H9 (cell line): ENCODE measurements around the gene DCLRE1B. TPM values are rescaled to one million over a fixed set of nuclear protein-coding genes. Genes with fewer than 3 reads are reported as not detected.

Source experiments
- DNase-seq: peaks from one replicate; pipeline ENCODE4 v3.0.0-alpha.2; 2017
- H2AFZ ChIP-seq: one replicate; pipeline ENCODE4 v1.6.1; 2013; ENCODE audit warnings: mild to moderate bottlenecking, low read length, control low read depth, moderate library complexity
- H2AK5ac ChIP-seq: 2 replicates; pipeline ENCODE4 v1.6.1; 2013; ENCODE audit warnings: low read length, control low read depth, mixed read lengths; ENCODE audit not compliant: insufficient read length
- H2BK120ac ChIP-seq: one replicate; pipeline ENCODE4 v1.6.1; 2013; ENCODE audit warnings: low read depth, mild to moderate bottlenecking, low read length, control low read depth, inconsistent platforms; ENCODE audit not compliant: poor library complexity, severe bottlenecking
- H2BK12ac ChIP-seq: 2 replicates; pipeline ENCODE4 v1.6.1; 2013; ENCODE audit warnings: low read length, control low read depth, mixed read lengths, low read depth; ENCODE audit not compliant: insufficient read length
- H2BK15ac ChIP-seq: 2 replicates; pipeline ENCODE4 v1.6.1; 2013; ENCODE audit warnings: low read depth, low read length, control low read depth
- H2BK20ac ChIP-seq: one replicate; pipeline ENCODE4 v1.6.1; 2013; ENCODE audit warnings: low read depth, mild to moderate bottlenecking, low read length, control low read depth, inconsistent platforms; ENCODE audit not compliant: poor library complexity, severe bottlenecking
- H2BK5ac ChIP-seq: 2 replicates; pipeline ENCODE4 v1.6.1; 2013; ENCODE audit warnings: low read length, control low read depth, mixed read lengths; ENCODE audit not compliant: insufficient read length
- H3K14ac ChIP-seq: 2 replicates; pipeline ENCODE4 v1.6.1; 2013; ENCODE audit warnings: low read length, control low read depth; ENCODE audit not compliant: insufficient read depth
- H3K18ac ChIP-seq: 2 replicates; pipeline ENCODE4 v1.6.1; 2013; ENCODE audit warnings: low read depth, mild to moderate bottlenecking, mixed read lengths, low read length, control low read depth; ENCODE audit not compliant: insufficient read length
- H3K23ac ChIP-seq: 2 replicates; pipeline ENCODE4 v1.6.1; 2013; ENCODE audit warnings: low read length, control low read depth, mixed read lengths, low read depth; ENCODE audit not compliant: insufficient read length
- H3K23me2 ChIP-seq: 2 replicates; pipeline ENCODE4 v1.6.1; 2013; ENCODE audit warnings: low read depth, mild to moderate bottlenecking, mixed read lengths, low read length, control low read depth; ENCODE audit not compliant: insufficient read length, poor library complexity, severe bottlenecking
- H3K27ac ChIP-seq: 2 replicates; pipeline ENCODE4 v1.5.1; 2013; ENCODE audit warnings: low read length, control low read depth, mixed read lengths, low read depth; ENCODE audit not compliant: insufficient read length
- H3K27me3 ChIP-seq: 2 replicates; pipeline ENCODE4 v1.6.1; 2013; ENCODE audit warnings: low read length, control low read depth, inconsistent platforms; ENCODE audit not compliant: insufficient read depth
- H3K4ac ChIP-seq: 2 replicates; pipeline ENCODE4 v1.6.1; 2013; ENCODE audit warnings: low read depth, mild to moderate bottlenecking, control low read depth, inconsistent platforms, low read length, moderate library complexity
- H3K4me1 ChIP-seq: 2 replicates; pipeline ENCODE4 v1.6.1; 2013; ENCODE audit warnings: low read length, control low read depth, inconsistent platforms; ENCODE audit not compliant: insufficient read depth
- H3K4me2 ChIP-seq: 2 replicates; pipeline ENCODE4 v1.6.1; 2013; ENCODE audit warnings: low read length, control low read depth, mixed read lengths; ENCODE audit not compliant: insufficient read length, insufficient read depth
- H3K56ac ChIP-seq: 2 replicates; pipeline ENCODE4 v1.6.1; 2013; ENCODE audit warnings: low read depth, mild to moderate bottlenecking, mixed read lengths, low read length, control low read depth; ENCODE audit not compliant: insufficient read length
- H3K79me1 ChIP-seq: 2 replicates; pipeline ENCODE4 v1.6.1; 2013; ENCODE audit warnings: low read depth, mild to moderate bottlenecking, moderate library complexity, low read length, control low read depth, inconsistent platforms; ENCODE audit not compliant: insufficient read depth, poor library complexity, severe bottlenecking
- H3K79me2 ChIP-seq: 2 replicates; pipeline ENCODE4 v1.6.1; 2013; ENCODE audit warnings: low read length, control low read depth, inconsistent platforms; ENCODE audit not compliant: insufficient read depth
- H3K9ac ChIP-seq: 2 replicates; pipeline ENCODE4 v1.6.1; 2013; ENCODE audit warnings: low read length, control low read depth, mixed read lengths; ENCODE audit not compliant: insufficient read length; ENCODE audit errors: extremely low read depth
- H3K9me3 ChIP-seq: one replicate; pipeline ENCODE4 v1.6.1; 2013; ENCODE audit warnings: low read depth, low read length, inconsistent platforms; ENCODE audit not compliant: control insufficient read depth
- H3T11ph ChIP-seq: one replicate; pipeline ENCODE4 v1.6.1; 2013; ENCODE audit warnings: mild to moderate bottlenecking, low read length, control low read depth, inconsistent platforms
- H4K20me1 ChIP-seq: one replicate; pipeline ENCODE4 v1.6.1; 2013; ENCODE audit not compliant: control insufficient read depth, insufficient read length, insufficient read depth
- H4K5ac ChIP-seq: 2 replicates; pipeline ENCODE4 v1.6.1; 2013; ENCODE audit warnings: low read depth, mild to moderate bottlenecking, mixed read lengths, low read length, control low read depth; ENCODE audit not compliant: insufficient read length
- H4K8ac ChIP-seq: replicated peaks from 2 replicates; pipeline ENCODE4 v1.6.1; 2013; ENCODE audit warnings: low read length, control low read depth, mixed read lengths, low read depth; ENCODE audit not compliant: insufficient read length
- H4K91ac ChIP-seq: 2 replicates; pipeline ENCODE4 v1.6.1; 2013; ENCODE audit warnings: low read depth, mild to moderate bottlenecking, moderate library complexity, mixed read lengths, low read length, control low read depth; ENCODE audit not compliant: insufficient read length
- H3K27ac Mint-ChIP-seq, 3 experiments: 2 replicates in 2 of 3; 3 replicates in 1 of 3; pipeline ENCODE4 v1.8.0; 2020 to 2021; ENCODE audit warnings: mixed read lengths in 3 of 3, mild to moderate bottlenecking in 1 of 3, moderate library complexity in 1 of 3
- H3K27me3 Mint-ChIP-seq: 2 replicates; pipeline ENCODE4 v1.8.0; 2021; ENCODE audit warnings: low read depth, mild to moderate bottlenecking, moderate library complexity, mixed read lengths
- H3K36me3 Mint-ChIP-seq, 3 experiments: 2 replicates in 2 of 3; 3 replicates in 1 of 3; pipeline ENCODE4 v1.8.0; 2020 to 2021; ENCODE audit warnings: low read depth in 3 of 3, mixed read lengths in 3 of 3; ENCODE audit not compliant: insufficient read depth in 1 of 3
- H3K4me1 Mint-ChIP-seq, 2 experiments: 2 replicates each; pipeline ENCODE4 v1.8.0; 2020; ENCODE audit warnings: mixed read lengths in 2 of 2
- H3K4me3 Mint-ChIP-seq, 2 experiments: 2 replicates in 1 of 2; 3 replicates in 1 of 2; pipeline ENCODE4 v1.8.0; 2020 to 2021; ENCODE audit warnings: mild to moderate bottlenecking in 2 of 2, mixed read lengths in 2 of 2, moderate library complexity in 1 of 2
- H3K9me3 Mint-ChIP-seq, 2 experiments: 2 replicates in 1 of 2; 3 replicates in 1 of 2; pipeline ENCODE4 v1.8.0; 2020; ENCODE audit warnings: mild to moderate bottlenecking in 2 of 2, mixed read lengths in 2 of 2, moderate library complexity in 1 of 2
- WGBS: extraction: QIAGEN DNeasy Blood & Tissue Kit; methylation state at CpG from one replicate; pipeline ENCODE4 v1.1.7; 2013; ENCODE audit warnings: missing lambda C conversion rate, low lambda C conversion rate, mixed read lengths; ENCODE audit not compliant: insufficient read length; ENCODE audit errors: extremely low coverage; 5-methylcytosine and 5-hydroxymethylcytosine counted together
- total RNA-seq: library from RNA; stranded (reverse); gene quantifications from 2 replicates; pipeline ENCODE4 v1.2.1, GENCODE V29; 2021
- TF ChIP-seq, protein P1 (sequence below): fragments of 200-600 bp; sonication (generic); conservative IDR thresholded peaks from 3 replicates; pipeline ENCODE4 v1.8.0; 2021; ENCODE audit warnings: antibody characterized with exemption, mild to moderate bottlenecking

Gene DCLRE1B
- total RNA-seq, 1 experiment from 2014 or later, result 13.4 TPM

DNA sequence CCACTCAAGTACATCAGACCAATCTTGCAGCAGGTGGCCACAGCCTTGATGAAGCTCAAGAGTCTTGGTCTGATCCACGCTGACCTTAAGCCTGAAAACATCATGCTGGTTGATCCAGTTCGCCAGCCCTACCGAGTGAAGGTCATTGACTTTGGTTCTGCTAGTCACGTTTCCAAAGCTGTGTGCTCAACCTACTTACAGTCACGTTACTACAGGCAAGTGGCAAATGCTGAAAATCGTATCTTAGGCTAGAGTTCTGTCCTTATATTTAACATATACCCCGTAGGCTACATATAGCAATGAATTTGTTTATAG, 36.1 kb downstream of the DCLRE1B start:
- H4K8ac ChIP-seq, result no peak overlapping the region
- no peaks in the 10 kb centered on the region for H3K27me3 Mint-ChIP-seq

More for the DNA sequence above, 36.1 kb downstream of the DCLRE1B start:
- Mint-ChIP-seq H3K4me1 (peaks cover 14 to 18% of the 10 kb centered on the region in 2 experiments), H3K27ac (no peak overlapping the region), H3K36me3 (peaks cover 16 to 34% (median 21%) of the 10 kb centered on the region in 3 experiments; a peak in 6 of 7 replicates), H3K4me3 (no peak overlapping the region), H3K9me3 (no peaks in the 10 kb centered on the region)
- Histone ChIP-seq H3K14ac (no peak overlapping the region), H3K9ac (no peak overlapping the region), H3K4me2 (no peak overlapping the region), H3K56ac (no peak overlapping the region), H3K23me2 (no peaks in the 10 kb centered on the region), H3T11ph (no peak overlapping the region), H3K9me3 (no peaks in the 10 kb centered on the region), H4K5ac (no peak overlapping the region), H2BK120ac (no peak overlapping the region), H3K4me1 (no peaks in the 10 kb centered on the region), H3K23ac (no peak overlapping the region), H4K91ac (no peak overlapping the region), H3K27me3 (no peaks in the 10 kb centered on the region), H2BK12ac (no peak overlapping the region), H2BK15ac (no peak overlapping the region), H4K20me1 (no peaks in the 10 kb centered on the region), H3K79me2 (peaks cover 9% of the 10 kb centered on the region; the same call in 1 of the 2 replicates), H3K27ac (no peak overlapping the region), H2AFZ (no peak overlapping the region), H3K18ac (no peak overlapping the region), H2BK20ac (no peak overlapping the region), H3K79me1 (no peaks in the 10 kb centered on the region), H2AK5ac (no peak overlapping the region), H2BK5ac (no peak overlapping the region), H3K4ac (no peak overlapping the region)
- TF ChIP-seq, protein P1, sequence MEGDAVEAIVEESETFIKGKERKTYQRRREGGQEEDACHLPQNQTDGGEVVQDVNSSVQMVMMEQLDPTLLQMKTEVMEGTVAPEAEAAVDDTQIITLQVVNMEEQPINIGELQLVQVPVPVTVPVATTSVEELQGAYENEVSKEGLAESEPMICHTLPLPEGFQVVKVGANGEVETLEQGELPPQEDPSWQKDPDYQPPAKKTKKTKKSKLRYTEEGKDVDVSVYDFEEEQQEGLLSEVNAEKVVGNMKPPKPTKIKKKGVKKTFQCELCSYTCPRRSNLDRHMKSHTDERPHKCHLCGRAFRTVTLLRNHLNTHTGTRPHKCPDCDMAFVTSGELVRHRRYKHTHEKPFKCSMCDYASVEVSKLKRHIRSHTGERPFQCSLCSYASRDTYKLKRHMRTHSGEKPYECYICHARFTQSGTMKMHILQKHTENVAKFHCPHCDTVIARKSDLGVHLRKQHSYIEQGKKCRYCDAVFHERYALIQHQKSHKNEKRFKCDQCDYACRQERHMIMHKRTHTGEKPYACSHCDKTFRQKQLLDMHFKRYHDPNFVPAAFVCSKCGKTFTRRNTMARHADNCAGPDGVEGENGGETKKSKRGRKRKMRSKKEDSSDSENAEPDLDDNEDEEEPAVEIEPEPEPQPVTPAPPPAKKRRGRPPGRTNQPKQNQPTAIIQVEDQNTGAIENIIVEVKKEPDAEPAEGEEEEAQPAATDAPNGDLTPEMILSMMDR, result no peak
- no CpG with 5 or more reads among the region's 7 CpGs for whole genome bisulfite sequencing
- no peak for DNase-seq
